Uterus (tissue), 4 donors: Measurements from ENCODE around the gene ESRRA. TPM values are rescaled to one million over a fixed set of nuclear protein-coding genes. Genes with fewer than 3 reads are reported as not detected.

ENCODE experiments used
- DNase-seq, 2 donors: peaks; one replicate each; pipeline ENCODE4 v3.0.0-alpha.2; 2019 to 2020
- H3K27ac ChIP-seq, 2 donors: fragments of 200-600 bp; sonication (generic); 1 replicate in 1 of 2; 2 replicates in 1 of 2; pipeline ENCODE4 v1.5.1; 2016 to 2018
- H3K27me3 ChIP-seq, 2 donors: fragments of 200-600 bp; sonication (generic); one replicate each; pipeline ENCODE4 v1.5.1; 2018 to 2019; ENCODE audit warnings: control low read depth in 1 of 2
- H3K36me3 ChIP-seq, 2 donors: fragments of 200-600 bp; sonication (generic); one replicate each; pipeline ENCODE4 v1.5.1; 2019; ENCODE audit warnings: control low read depth in 1 of 2
- H3K4me1 ChIP-seq, 2 donors: fragments of 200-600 bp; sonication (generic); one replicate each; pipeline ENCODE4 v1.5.1; 2018 to 2019; ENCODE audit warnings: control low read depth in 1 of 2
- H3K4me3 ChIP-seq, 2 donors: fragments of 200-600 bp; sonication (generic); 1 replicate in 1 of 2; 2 replicates in 1 of 2; pipeline ENCODE4 v1.5.1; 2018 to 2019; ENCODE audit warnings: mild to moderate bottlenecking in 1 of 2
- H3K9me3 ChIP-seq, 2 donors: fragments of 200-600 bp; sonication (generic); one replicate each; pipeline ENCODE4 v1.5.1; 2019; ENCODE audit warnings: control low read depth in 1 of 2
- POLR2A ChIP-seq, 2 donors: fragments of 450-650 bp; IDR thresholded peaks; one replicate each; pipeline ENCODE4 v1.6.1; 2016; ENCODE audit warnings: antibody characterized with exemption in 2 of 2, mild to moderate bottlenecking in 1 of 2, moderate library complexity in 1 of 2
- intact Hi-C: fragments of 100-400 bp; cut with DNase I; formaldehyde crosslinking; loops from one replicate; pipeline ENCODE4 v1.15.1; 2023; ENCODE audit warnings: low total_unique reads
- total RNA-seq, 4 donors: library from RNA; depleted of rRNA in 3 of 4; stranded (reverse); fragments of >200 nt in 3 of 4; gene quantifications; one replicate each; pipeline versions ENCODE4 v1.1.0 to v1.2.4, GENCODE V29; 2014 to 2023
- TF ChIP-seq, protein P1 (sequence below), 4 experiments: fragments of 200-600 bp in 2 of 4; fragments of 450-650 bp in 2 of 4; sonication (generic) in 2 of 4; IDR thresholded peaks; one replicate each; pipeline ENCODE4 v1.5.1; 2016 to 2019; ENCODE audit warnings: antibody characterized with exemption in 4 of 4, mild to moderate bottlenecking in 2 of 4, moderate library complexity in 1 of 4
- donor health status: DM: yes; HTN: yes; CAD: no.

ESRRA gene
- total RNA-seq, 4 donors from 2014 or later = 12.1 to 49.2 (median 17.5) TPM

DNA sequence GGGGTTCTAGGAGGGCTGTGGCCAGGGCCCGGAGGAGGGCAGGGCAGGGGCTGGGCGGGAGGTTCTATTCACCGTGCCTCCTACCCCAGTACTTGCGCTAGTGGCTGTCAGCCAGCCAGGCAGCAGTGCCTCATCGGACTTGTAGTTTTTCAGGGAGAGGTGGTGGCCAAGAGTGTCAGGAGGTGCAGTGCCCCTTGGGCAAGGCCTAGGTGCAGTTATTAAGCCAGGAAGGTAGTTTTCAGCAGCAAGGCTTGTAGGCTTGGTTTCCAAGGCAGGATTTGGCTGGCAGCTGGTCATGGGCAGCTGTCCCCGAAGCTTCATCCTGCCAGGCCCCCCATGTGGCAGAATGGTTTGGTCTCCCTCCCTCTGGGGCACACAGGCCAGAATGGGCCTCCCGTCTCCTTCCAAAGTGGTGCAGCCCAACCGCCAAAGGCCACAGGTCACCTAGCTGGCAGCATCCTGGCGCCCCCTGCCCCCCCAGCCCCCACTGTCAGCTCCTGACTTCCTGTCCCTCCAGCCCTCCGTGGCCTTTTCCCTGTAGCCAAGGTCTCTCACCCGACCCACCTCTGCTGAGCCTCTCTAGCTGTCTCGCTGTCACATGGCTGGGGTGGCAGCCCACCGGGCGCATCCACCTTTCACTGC, 43.2 kb downstream of the ESRRA start:
- no peaks in the 10 kb centered on the region for H3K27me3 ChIP-seq
- H3K4me1 ChIP-seq = no peaks in the 10 kb centered on the region
- TF ChIP-seq POLR2A (IDR thresholded peaks at IDR 0.05) = no peak
- TF ChIP-seq, protein P1, sequence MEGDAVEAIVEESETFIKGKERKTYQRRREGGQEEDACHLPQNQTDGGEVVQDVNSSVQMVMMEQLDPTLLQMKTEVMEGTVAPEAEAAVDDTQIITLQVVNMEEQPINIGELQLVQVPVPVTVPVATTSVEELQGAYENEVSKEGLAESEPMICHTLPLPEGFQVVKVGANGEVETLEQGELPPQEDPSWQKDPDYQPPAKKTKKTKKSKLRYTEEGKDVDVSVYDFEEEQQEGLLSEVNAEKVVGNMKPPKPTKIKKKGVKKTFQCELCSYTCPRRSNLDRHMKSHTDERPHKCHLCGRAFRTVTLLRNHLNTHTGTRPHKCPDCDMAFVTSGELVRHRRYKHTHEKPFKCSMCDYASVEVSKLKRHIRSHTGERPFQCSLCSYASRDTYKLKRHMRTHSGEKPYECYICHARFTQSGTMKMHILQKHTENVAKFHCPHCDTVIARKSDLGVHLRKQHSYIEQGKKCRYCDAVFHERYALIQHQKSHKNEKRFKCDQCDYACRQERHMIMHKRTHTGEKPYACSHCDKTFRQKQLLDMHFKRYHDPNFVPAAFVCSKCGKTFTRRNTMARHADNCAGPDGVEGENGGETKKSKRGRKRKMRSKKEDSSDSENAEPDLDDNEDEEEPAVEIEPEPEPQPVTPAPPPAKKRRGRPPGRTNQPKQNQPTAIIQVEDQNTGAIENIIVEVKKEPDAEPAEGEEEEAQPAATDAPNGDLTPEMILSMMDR (IDR thresholded peaks at IDR 0.05) = no peak
- H3K36me3 ChIP-seq = no peaks in the 10 kb centered on the region
- intact Hi-C loops = no loop called here
- H3K9me3 ChIP-seq = no peaks in the 10 kb centered on the region
- no peak overlapping the region for H3K27ac ChIP-seq
- no peak for DNase-seq
- H3K4me3 ChIP-seq = no peak overlapping the region

DNA sequence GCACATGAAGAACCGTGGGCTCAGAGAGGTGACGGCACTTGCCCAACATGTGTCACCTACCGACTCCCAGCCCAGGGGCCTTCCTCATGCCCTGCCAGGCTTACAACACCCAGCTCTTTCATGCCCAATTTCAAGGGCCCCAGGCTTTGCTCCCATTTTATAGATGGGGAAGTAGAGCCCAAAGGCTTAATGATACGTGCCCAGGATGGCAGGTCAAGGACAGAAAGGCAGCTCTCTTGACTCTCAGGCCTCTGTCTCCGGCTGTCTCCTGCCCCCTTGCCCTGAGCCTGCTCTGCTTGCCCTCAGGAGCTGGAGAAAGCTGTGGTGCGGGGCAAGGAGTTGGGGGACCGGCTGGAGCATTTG, 43.7 kb downstream of the ESRRA start:
- TF ChIP-seq POLR2A (IDR thresholded peaks at IDR 0.05) = no peak
- TF ChIP-seq, protein P1 (IDR thresholded peaks at IDR 0.05) = no peak

GRCh38 chr11:64349404-64349803, 44.1 kb downstream of the ESRRA start:
- Histone ChIP-seq H3K27me3 (no peaks in the 10 kb centered on the region), H3K4me1 (no peaks in the 10 kb centered on the region), H3K27ac (no peak overlapping the region), H3K4me3 (no peak overlapping the region), H3K36me3 (no peaks in the 10 kb centered on the region), H3K9me3 (no peaks in the 10 kb centered on the region)
- TF ChIP-seq POLR2A (IDR thresholded peaks at IDR 0.05) = no peak
- TF ChIP-seq, protein P1 (IDR thresholded peaks at IDR 0.05) = no peak
- intact Hi-C loops = no loop called here
- no peak for DNase-seq

More for the DNA sequence above, 43.7 kb downstream of the ESRRA start:
- Histone ChIP-seq H3K4me3 (no peak overlapping the region), H3K9me3 (no peaks in the 10 kb centered on the region), H3K27ac (no peak overlapping the region), H3K4me1 (no peaks in the 10 kb centered on the region), H3K27me3 (no peaks in the 10 kb centered on the region), H3K36me3 (no peaks in the 10 kb centered on the region)
- intact Hi-C loops = no loop called here
- DNase-seq = no peak

GRCh38 chr11:64351136-64351631, 45.9 kb downstream of the ESRRA start:
- H3K4me3 ChIP-seq = no peak overlapping the region
- H3K36me3 ChIP-seq = no peaks in the 10 kb centered on the region
- no peaks in the 10 kb centered on the region for H3K4me1 ChIP-seq
- H3K9me3 ChIP-seq = no peaks in the 10 kb centered on the region
- TF ChIP-seq, protein P1 (IDR thresholded peaks at IDR 0.05) = no peak
- TF ChIP-seq POLR2A (IDR thresholded peaks at IDR 0.05) = no peak
- H3K27ac ChIP-seq = no peak overlapping the region
- no peak for DNase-seq
- no peaks in the 10 kb centered on the region for H3K27me3 ChIP-seq
- intact Hi-C loops = no loop called here

- no peak for DNase-seq
- Histone ChIP-seq H3K9me3 (no peaks in the 10 kb centered on the region), H3K36me3 (no peaks in the 10 kb centered on the region), H3K4me3 (no peak overlapping the region), H3K27me3 (no peaks in the 10 kb centered on the region), H3K4me1 (no peaks in the 10 kb centered on the region), H3K27ac (no peak overlapping the region)
- intact Hi-C loops = no loop called here
- no peak for TF ChIP-seq POLR2A (IDR thresholded peaks at IDR 0.05)
- TF ChIP-seq, protein P1 (IDR thresholded peaks at IDR 0.05) = no peak
Measured at GRCh38 chr11:64352099-64352994, 47.0 kb downstream of the ESRRA start.
